Psoas muscle (tissue), 8 donors: ENCODE data around the gene MRPL20. TPM values are rescaled to one million over a fixed set of nuclear protein-coding genes. Genes with fewer than 3 reads are reported as not detected.
A peak's percentile ranks its signal among the peaks of the same experiment; 100 is the strongest.
"Not testable (repeated sequence)": the region's sequence is repeated elsewhere in the genome, so short reads cannot be mapped to it uniquely, and the experiment has no call there.

ENCODE experiments used
- ATAC-seq, 4 donors: fragments of 200-7000 bp; cut with Tn5 transposase; one replicate each; pipeline ENCODE4 v1.9.1; 2020; ENCODE audit warnings: moderate library complexity in 3 of 4, mild to moderate bottlenecking in 2 of 4
- DNase-seq, 2 donors: peaks; one replicate each; pipeline ENCODE4 v3.0.0-alpha.2; 2020
- H3K27ac ChIP-seq: fragments of 200-600 bp; one replicate; pipeline ENCODE4 v1.8.0; 2022
- H3K27me3 ChIP-seq, 3 donors: fragments of 200-600 bp in 1 of 3; one replicate each; pipeline versions ENCODE4 v1.6.1 to v1.8.0; 2013 to 2022; ENCODE audit warnings: low read length in 2 of 3, mild to moderate bottlenecking in 2 of 3, moderate library complexity in 1 of 3; ENCODE audit not compliant: insufficient read depth in 3 of 3
- H3K36me3 ChIP-seq, 2 donors: fragments of 200-600 bp in 1 of 2; one replicate each; pipeline versions ENCODE4 v1.6.1 to v1.8.0; 2013 to 2022; ENCODE audit warnings: low read depth in 1 of 2, mild to moderate bottlenecking in 1 of 2, moderate library complexity in 1 of 2; ENCODE audit not compliant: insufficient read depth in 1 of 2
- H3K4me1 ChIP-seq: fragments of 200-600 bp; one replicate; pipeline ENCODE4 v1.8.0; 2022
- H3K4me3 ChIP-seq: fragments of 200-600 bp; one replicate; pipeline ENCODE4 v1.8.0; 2022; ENCODE audit warnings: mild to moderate bottlenecking
- H3K9me3 ChIP-seq: fragments of 200-600 bp; one replicate; pipeline ENCODE4 v1.8.0; 2022
- CTCF ChIP-seq: fragments of 200-600 bp; IDR thresholded peaks from one replicate; pipeline ENCODE4 v1.8.0; 2022; ENCODE audit warnings: antibody characterized with exemption
- WGBS, 3 donors: extraction: QIAGEN DNeasy Blood & Tissue Kit; methylation state at CpG; one replicate each; pipeline versions ENCODE4 v1.1.6 to v1.1.7; 2013; 5-methylcytosine and 5-hydroxymethylcytosine counted together
- intact Hi-C, 2 donors: fragments of 100-400 bp; cut with DNase I; formaldehyde crosslinking; loops; one replicate each; pipeline versions ENCODE4 v1.11.0 to v1.14.2; 2022
- long read RNA-seq, 2 donors: library from polyadenylated mRNA; unstranded; transcript quantifications; one replicate each; pipeline ENCODE4 v2.0.0, GENCODE V29; 2021
- polyA plus RNA-seq, 3 donors: library from polyadenylated mRNA; stranded (reverse); fragments of 200-250 nt; gene quantifications; one replicate each; pipeline ENCODE4 v1.2.3, GENCODE V29; 2013
- total RNA-seq, 4 donors: library from RNA; stranded (reverse); fragmentation: NEBNext Ultra II Directional in 2 of 4; extraction: Animal tissue kit (Norgen Biotek cat#: 25700) in 2 of 4; gene quantifications; one replicate each; pipeline versions ENCODE4 v1.2.1 to v1.2.4, GENCODE V29; 2021 to 2023
- donor health status: healthy with polysubstance abuse.
- donor health status: DM: no; HTN: no; CAD: no; lungs with moderate emphysema.
- donor health status: Bipolar disorder and iron deficiency.
- donor health status: healthy.
- donor health status: DM: yes; HTN: yes; CAD: no.
- donor health status: DM: no; HTN: no; CAD: no.
- donor health status: DM: no; HTN: no; CAD: no.
- donor health status: DM: yes; HTN: yes; CAD: no.

MRPL20 gene
- total RNA-seq (100 to 1,000 TPM; 114 to 159 (median 143) TPM), polyA plus RNA-seq (100 to 1,000 TPM; 211 to 308 (median 255) TPM)
- long read RNA-seq, donor 1, transcript MRPL20-201 (4 exons, 721 nt) = major isoform, 57 of 65 reads
- long read RNA-seq, donor 1, partial matches to known transcripts = 1 of 65 reads
- long read RNA-seq, donor 1, other reads (novel, unspliced or antisense) = 6 of 65 reads
- long read RNA-seq, donor 2, transcript MRPL20-201 (4 exons, 721 nt) = major isoform, 103 of 116 reads
- long read RNA-seq, donor 2, partial matches to known transcripts = 3 of 116 reads
- long read RNA-seq, donor 2, other reads (novel, unspliced or antisense) = 8 of 116 reads

- no peaks in the 10 kb centered on the region for H3K27me3 ChIP-seq
- H3K36me3 ChIP-seq = peaks cover 5 to 46% of the 10 kb centered on the region in 2 donors
- DNase-seq (peak; percentile 96 to 98), ATAC-seq (peak; percentile 97 to 99 (median 98))
- peaks cover 29% of the 10 kb centered on the region for H3K4me1 ChIP-seq
- TF ChIP-seq CTCF = no peak
- H3K9me3 ChIP-seq = no peaks in the 10 kb centered on the region
- 0 to 1% (median 1%) methylated on average over 82 to 98 of the region's 98 CpGs for WGBS, 3 donors
- H3K27ac ChIP-seq = peak within 1 kb of the TSS; percentile 83
- intact Hi-C loops = loop anchor here in 1 of 2 donors (5.0 to 10.0 kb wide), 2 partner anchors 35 to 98 kb away; no protein-coding TSS in a partner anchor
- peak within 1 kb of the TSS; percentile 92 for H3K4me3 ChIP-seq
These were observed at the start of gene MRPL20 for GRCh38 chr1:1406821-1407635. Gene MRPL20, minus strand, starts transcription at chr1:1407293. Its CDS starts 76 bp downstream, at chr1:1407217.

GRCh38 chr1:1456683-1457255 is 49.7 kb upstream of the MRPL20 start:
- H3K27ac ChIP-seq, H3K4me3 ChIP-seq, H3K27me3 ChIP-seq, intact Hi-C loops, H3K36me3 ChIP-seq, H3K9me3 ChIP-seq, ATAC-seq, DNase-seq, H3K4me1 ChIP-seq: not testable (repeated sequence)
- WGBS, 3 donors = 81 to 90% (median 82%) methylated on average over 14 to 17 of the region's 22 CpGs

GRCh38 chr1:1455934-1456333 is 48.8 kb upstream of the MRPL20 start:
- DNase-seq, intact Hi-C loops, H3K27ac ChIP-seq, ATAC-seq, H3K36me3 ChIP-seq, H3K4me3 ChIP-seq, H3K4me1 ChIP-seq, H3K9me3 ChIP-seq, H3K27me3 ChIP-seq: not testable (repeated sequence)
- WGBS, 3 donors = 39 to 100% methylated on average over 1 to 3 of the region's 15 CpGs; no CpG with 5 or more reads in 1 of the 3 donors

- no peaks in the 10 kb centered on the region for H3K9me3 ChIP-seq
- H3K4me3 ChIP-seq = no peak overlapping the region
- ATAC-seq (no peak), DNase-seq (no peak)
- no peak overlapping the region for H3K27ac ChIP-seq
- no peaks in the 10 kb centered on the region for H3K27me3 ChIP-seq
- TF ChIP-seq CTCF = no peak
- no peaks in the 10 kb centered on the region for H3K36me3 ChIP-seq
- intact Hi-C loops = no loop called here
- no peaks in the 10 kb centered on the region for H3K4me1 ChIP-seq
- WGBS, 3 donors = 79 to 87% (median 86%) methylated on average over 24 to 30 of the region's 30 CpGs
These were observed 48.3 kb upstream of the MRPL20 start for GRCh38 chr1:1455366-1455884.

GRCh38 chr1:1454286-1455056 is 47.4 kb upstream of the MRPL20 start:
- 69 to 73% (median 72%) methylated on average over 28 to 36 of the region's 41 CpGs for WGBS, 3 donors

More at GRCh38 chr1:1454286-1455056, 47.4 kb upstream of the MRPL20 start:
- H3K9me3 ChIP-seq, intact Hi-C loops, H3K27me3 ChIP-seq, DNase-seq, H3K27ac ChIP-seq, H3K4me3 ChIP-seq, H3K4me1 ChIP-seq, H3K36me3 ChIP-seq, ATAC-seq: not testable (repeated sequence)
